HFF-Myc (cell line): ENCODE measurements around the gene CSTB.

Source experiments
- DNase-seq: peaks from one replicate; pipeline ENCODE4 v3.0.0-alpha.2; 2011; ENCODE audit warnings: low read depth; ENCODE audit errors: extremely low read depth
- H3K4me3 ChIP-seq: replicated peaks from 2 replicates; pipeline ENCODE4 v1.5.1; 2011; ENCODE audit warnings: low read depth, mild to moderate bottlenecking, control low read depth, low read length
- CTCF ChIP-seq: IDR thresholded peaks from 2 replicates; pipeline ENCODE4 v1.5.1; 2012; ENCODE audit warnings: mild to moderate bottlenecking, low read depth, low read length, control low read depth; ENCODE audit errors: missing control alignments

The CSTB gene

GRCh38 chr21:43735236-43736091 lies 40.6 kb downstream of the CSTB start:
- TF ChIP-seq CTCF, result no peak
- no peak overlapping the region for H3K4me3 ChIP-seq
- DNase-seq, result no peak

- H3K4me3 ChIP-seq, result no peak overlapping the region
- DNase-seq, result no peak
- TF ChIP-seq CTCF, result no peak
These were observed 41.2 kb downstream of the CSTB start for GRCh38 chr21:43734928-43735229.

- no peak for TF ChIP-seq CTCF
- DNase-seq, result no peak
- H3K4me3 ChIP-seq, result no peak overlapping the region
These were observed 41.8 kb downstream of the CSTB start for GRCh38 chr21:43734131-43734927.

GRCh38 chr21:43733529-43734071 lies 42.5 kb downstream of the CSTB start:
- no peak for DNase-seq
- H3K4me3 ChIP-seq, result no peak overlapping the region
- TF ChIP-seq CTCF, result no peak

- no peak overlapping the region for H3K4me3 ChIP-seq
- TF ChIP-seq CTCF, result no peak
- DNase-seq, result no peak
These were observed 43.0 kb downstream of the CSTB start for GRCh38 chr21:43733060-43733459.

GRCh38 chr21:43731891-43732711 lies 44.0 kb downstream of the CSTB start:
- DNase-seq, result no peak
- TF ChIP-seq CTCF, result no peak
- H3K4me3 ChIP-seq, result no peak overlapping the region
